SK-N-SH (cell line): ENCODE results near the gene DHRS7C. TPM values are rescaled to one million over a fixed set of nuclear protein-coding genes. Genes with fewer than 3 reads are reported as not detected.
"Not testable (repeated sequence)": the region's sequence is repeated elsewhere in the genome, so short reads cannot be mapped to it uniquely, and the experiment has no call there.

ENCODE experiments used
- CTCF ChIA-PET: fragments of 300-600, 350-600 bp; formaldehyde crosslinking; extraction: SDS; loops from one replicate; lab custom pipeline; 2021; lab: Yijun Ruan, JAX
- POLR2A ChIA-PET: fragments of 350-600 bp; sonication (Branson Sonifier 250); formaldehyde crosslinking; extraction: SDS; loops from one replicate; lab custom pipeline; 2020; ENCODE audit warnings: antibody characterized with exemption, inconsistent platforms; lab: Yijun Ruan, JAX
- DNase-seq: peaks from one replicate; pipeline ENCODE4 v3.0.0; 2012
- H2AFZ ChIP-seq: fragments of 200-600 bp; sonication (generic); 2 replicates; pipeline ENCODE4 v1.8.1; 2016; ENCODE audit warnings: antibody characterized with exemption, mild to moderate bottlenecking, low read depth
- H3F3A ChIP-seq: fragments of 200-600 bp; sonication (generic); replicated peaks from 2 replicates; pipeline ENCODE3; 2016; ENCODE audit warnings: antibody characterized with exemption, mild to moderate bottlenecking; ENCODE audit not compliant: insufficient read depth
- H3K27ac ChIP-seq, 2 experiments: fragments of 200-500 bp in 1 of 2; fragments of 200-600 bp in 1 of 2; sonication (Bioruptor generic) in 1 of 2; sonication (generic), shearing (Covaris generic) in 1 of 2; 2 replicates each; pipeline versions ENCODE4 v1.5.1 to v1.6.1; 2014 to 2016; ENCODE audit warnings: low read depth in 2 of 2, inconsistent platforms in 1 of 2, low read length in 1 of 2, mild to moderate bottlenecking in 1 of 2, mixed read lengths in 1 of 2
- H3K27me3 ChIP-seq: fragments of 200-600 bp; sonication (generic), shearing (Covaris generic); 2 replicates; pipeline ENCODE4 v1.6.1; 2016; ENCODE audit warnings: mixed run types; ENCODE audit not compliant: insufficient read depth
- H3K36me3 ChIP-seq, 2 experiments: fragments of 200-500 bp in 1 of 2; fragments of 200-600 bp in 1 of 2; sonication (Bioruptor generic) in 1 of 2; sonication (generic) in 1 of 2; replicated peaks in 1 of 2; 2 replicates each; pipeline versions ENCODE3 to v1.5.1; 2014 to 2016; ENCODE audit warnings: low read length in 1 of 2, mild to moderate bottlenecking in 1 of 2; ENCODE audit not compliant: insufficient read depth in 2 of 2, control insufficient read depth in 1 of 2
- H3K4me1 ChIP-seq, 2 experiments: fragments of 200-500 bp in 1 of 2; fragments of 200-600 bp in 1 of 2; sonication (Bioruptor generic) in 1 of 2; sonication (generic), shearing (Covaris generic) in 1 of 2; 2 replicates each; pipeline versions ENCODE4 v1.5.1 to v1.6.1; 2014 to 2016; ENCODE audit warnings: low read depth in 1 of 2, low read length in 1 of 2, mixed run types in 1 of 2; ENCODE audit not compliant: insufficient read depth in 2 of 2, control insufficient read depth in 1 of 2
- H3K4me2 ChIP-seq: fragments of 200-600 bp; sonication (generic), shearing (Covaris generic); 2 replicates; pipeline ENCODE4 v1.6.1; 2017; ENCODE audit warnings: mixed run types
- H3K4me3 ChIP-seq, 2 experiments: fragments of 200-500 bp in 1 of 2; fragments of 200-600 bp in 1 of 2; sonication (Bioruptor generic) in 1 of 2; sonication (generic), shearing (Covaris generic) in 1 of 2; 2 replicates each; pipeline versions ENCODE4 v1.5.1 to v1.8.1; 2014 to 2016; ENCODE audit warnings: low read depth in 2 of 2, inconsistent platforms in 1 of 2, low read length in 1 of 2, mild to moderate bottlenecking in 1 of 2, mixed read lengths in 1 of 2, moderate library complexity in 1 of 2
- H3K79me2 ChIP-seq: fragments of 200-600 bp; sonication (generic); 2 replicates; pipeline ENCODE4 v1.8.1; 2017; ENCODE audit warnings: mild to moderate bottlenecking; ENCODE audit not compliant: insufficient read depth
- H3K9ac ChIP-seq: fragments of 200-600 bp; sonication (generic); 2 replicates; pipeline ENCODE4 v1.6.1; 2017; ENCODE audit warnings: mixed run types
- H3K9me2 ChIP-seq: fragments of 200-600 bp; sonication (generic); 2 replicates; pipeline ENCODE4 v1.6.1; 2017; ENCODE audit warnings: mixed run types
- H3K9me3 ChIP-seq: fragments of 200-600 bp; sonication (generic); 2 replicates; pipeline ENCODE4 v1.6.1; 2017; ENCODE audit warnings: mixed run types, mild to moderate bottlenecking, moderate library complexity
- H4K20me1 ChIP-seq: fragments of 200-600 bp; sonication (generic); 2 replicates; pipeline ENCODE4 v1.6.1; 2017; ENCODE audit warnings: mild to moderate bottlenecking, mixed run types; ENCODE audit not compliant: insufficient read depth
- CHD2 ChIP-seq: fragments of 150-350 bp; IDR thresholded peaks from 2 replicates; pipeline ENCODE4 v1.6.1; 2018; ENCODE audit warnings: low read length; ENCODE audit not compliant: partially characterized antibody
- ELF1 ChIP-seq: IDR thresholded peaks from 2 replicates; pipeline ENCODE4 v1.4.0; 2012
- FOXJ3 ChIP-seq: sonication (generic); formaldehyde crosslinking; IDR thresholded peaks from 2 replicates; pipeline ENCODE4 v1.5.1; 2020; ENCODE audit warnings: mild to moderate bottlenecking, missing genetic modification reagents
- MXI1 ChIP-seq: IDR thresholded peaks from 2 replicates; pipeline ENCODE4 v1.6.1; 2012; ENCODE audit warnings: mild to moderate bottlenecking, low read depth, low read length, improper control_type of control experiment
- PBX3 ChIP-seq: IDR thresholded peaks from 2 replicates; pipeline ENCODE4; 2012
- REST ChIP-seq: IDR thresholded peaks from 2 replicates; pipeline ENCODE4 v1.6.1; 2012; ENCODE audit warnings: mild to moderate bottlenecking, low read depth, low read length, moderate library complexity
- TCF12 ChIP-seq: IDR thresholded peaks from 2 replicates; pipeline ENCODE4 v1.4.0; 2012
- TEAD4 ChIP-seq: IDR thresholded peaks from 2 replicates; pipeline ENCODE4 v1.4.0; 2012; ENCODE audit warnings: mild to moderate bottlenecking, borderline replicate concordance; ENCODE audit not compliant: insufficient read depth
- USF1 ChIP-seq: IDR thresholded peaks from 2 replicates; pipeline ENCODE4 v1.4.0; 2012; ENCODE audit warnings: low read depth, borderline replicate concordance
- USF2 ChIP-seq: fragments of 150-350 bp; IDR thresholded peaks from 2 replicates; pipeline ENCODE4 v1.6.1; 2017; ENCODE audit warnings: antibody characterized with exemption, low read length, low read depth, borderline replicate concordance
- YY1 ChIP-seq: IDR thresholded peaks from 2 replicates; pipeline ENCODE4 v1.4.0; 2012; ENCODE audit warnings: low read depth, mild to moderate bottlenecking
- WGBS: methylation state at CpG from one replicate; pipeline ENCODE4 v1.1.6; 2017; ENCODE audit warnings: low lambda C conversion rate; 5-methylcytosine and 5-hydroxymethylcytosine counted together
- polyA plus RNA-seq, 3 experiments: library from polyadenylated mRNA; depleted of rRNA; stranded (reverse); fragments of >200 nt; gene quantifications; 2 replicates each; pipeline ENCODE4 v1.2.3, GENCODE V29; 2012

Gene DHRS7C
- polyA plus RNA-seq, 1 of the 3 experiments (the other 2 are of a cell fraction) = not detected

- TF ChIP-seq PBX3 = no peak
- TF ChIP-seq FOXJ3 (CRISPR knock-in tag) = no peak
- TF ChIP-seq ELF1 = no peak
- no peak for TF ChIP-seq YY1
- no peak for TF ChIP-seq TEAD4
These were observed 2.8 kb downstream of the DHRS7C start (continued) for GRCh38 chr17:9788601-9789000.

GRCh38 chr17:9784544-9784943, 6.8 kb downstream of the DHRS7C start:
- Histone ChIP-seq H2AFZ (no peak overlapping the region), H3K27ac (no peak overlapping the region), H3K4me1 (no peaks in the 10 kb centered on the region), H3K4me2 (no peak overlapping the region), H3K9me2 (no peaks in the 10 kb centered on the region), H3K27me3 (peaks cover 23% of the 10 kb centered on the region; the same call in 1 of the 2 replicates), H3K36me3 (no peaks in the 10 kb centered on the region)
- POLR2A ChIA-PET = no interaction called here
- no peak for TF ChIP-seq MXI1
- no peak for TF ChIP-seq USF2
- no peak for TF ChIP-seq REST
- TF ChIP-seq TCF12 = no peak
- TF ChIP-seq PBX3 = no peak
- TF ChIP-seq USF1 = no peak
- no peak for TF ChIP-seq CHD2
- TF ChIP-seq, all 33 proteins: peak for 0
- CTCF ChIA-PET = no interaction called here
- H3K9me3 ChIP-seq = no peaks in the 10 kb centered on the region
- 46% methylated on average over 2 of the region's 2 CpGs for WGBS
- DNase-seq = no peak
- no peak overlapping the region for H3K4me3 ChIP-seq
- H3K79me2 ChIP-seq = no peaks in the 10 kb centered on the region
- H3F3A ChIP-seq = no peaks in the 10 kb centered on the region
- no peaks in the 10 kb centered on the region for H4K20me1 ChIP-seq
- no peak overlapping the region for H3K9ac ChIP-seq

- H3K4me1 ChIP-seq, H3K4me2 ChIP-seq, POLR2A ChIA-PET, H3K36me3 ChIP-seq, DNase-seq, H3K79me2 ChIP-seq, CTCF ChIA-PET, H4K20me1 ChIP-seq, H3K4me3 ChIP-seq, H3K9me2 ChIP-seq, H2AFZ ChIP-seq, H3K9ac ChIP-seq, H3F3A ChIP-seq, H3K27ac ChIP-seq, H3K9me3 ChIP-seq: not testable (repeated sequence)
- peaks cover 15% of the 10 kb centered on the region; the same call in 1 of the 2 replicates for H3K27me3 ChIP-seq
- 35% methylated on average over 5 of the region's 5 CpGs for WGBS
These were observed 7.9 kb downstream of the DHRS7C start for GRCh38 chr17:9783465-9783864.
